Mesothelial cell of epicardium (in vitro differentiated cells): ENCODE results near the gene MICAL2. TPM values are rescaled to one million over a fixed set of nuclear protein-coding genes. Genes with fewer than 3 reads are reported as not detected.

Experiments
- DNase-seq, 2 experiments: peaks; one replicate each; pipeline ENCODE4 v3.0.0; 2021; ENCODE audit warnings: low spot score in 2 of 2; ENCODE audit not compliant: unreplicated experiment in 2 of 2
- H3K27ac Mint-ChIP-seq: 2 replicates; pipeline ENCODE4 v1.8.0; 2021; ENCODE audit warnings: mixed read lengths
- H3K27me3 Mint-ChIP-seq: 2 replicates; pipeline ENCODE4 v1.8.0; 2021; ENCODE audit warnings: low read depth, mixed read lengths
- H3K36me3 Mint-ChIP-seq: 2 replicates; pipeline ENCODE4 v1.8.0; 2021; ENCODE audit warnings: mixed read lengths
- H3K4me1 Mint-ChIP-seq: 2 replicates; pipeline ENCODE4 v1.8.0; 2021; ENCODE audit warnings: mixed read lengths
- H3K4me3 Mint-ChIP-seq: 2 replicates; pipeline ENCODE4 v1.8.0; 2021; ENCODE audit warnings: mild to moderate bottlenecking, moderate library complexity, mixed read lengths
- H3K9me3 Mint-ChIP-seq: 2 replicates; pipeline ENCODE4 v1.8.0; 2021; ENCODE audit warnings: mixed read lengths
- total RNA-seq: library from RNA; stranded (reverse); gene quantifications from 3 replicates; pipeline ENCODE4 v1.2.1, GENCODE V29; 2021
- TF ChIP-seq, protein P1 (sequence below): fragments of 200-600 bp; sonication (generic); IDR thresholded peaks from one replicate; pipeline ENCODE4 v1.5.0; 2021; ENCODE audit warnings: antibody characterized with exemption; ENCODE audit not compliant: unreplicated experiment

Gene MICAL2
- total RNA-seq, 1 donor from 2014 or later: 15.0 TPM

DNA sequence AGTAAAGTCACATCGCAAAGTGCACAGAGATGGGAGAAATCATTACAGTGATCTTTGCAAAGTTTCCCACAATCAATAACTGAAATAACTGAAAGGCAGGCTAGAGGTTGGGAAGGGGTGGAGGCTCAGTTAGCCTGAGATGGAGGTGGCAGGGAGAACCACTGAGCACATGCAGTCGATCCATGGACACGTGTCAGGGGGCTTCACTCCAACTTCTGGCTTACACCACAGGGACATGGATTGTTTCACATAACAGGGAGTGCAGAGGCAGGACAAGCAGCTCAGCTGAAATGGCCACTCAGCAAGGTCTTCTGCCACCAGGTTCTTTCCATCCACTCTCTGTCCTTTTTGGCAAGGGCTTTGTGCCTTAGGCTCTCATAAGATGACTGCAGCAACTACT, 35.1 kb upstream of the MICAL2 start:
- Mint-ChIP-seq H3K27me3 (peaks cover 29% of the 10 kb centered on the region), H3K4me1 (peaks cover 4% of the 10 kb centered on the region), H3K27ac (no peak overlapping the region), H3K4me3 (no peak overlapping the region), H3K9me3 (no peaks in the 10 kb centered on the region), H3K36me3 (no peaks in the 10 kb centered on the region)
- TF ChIP-seq, protein P1, sequence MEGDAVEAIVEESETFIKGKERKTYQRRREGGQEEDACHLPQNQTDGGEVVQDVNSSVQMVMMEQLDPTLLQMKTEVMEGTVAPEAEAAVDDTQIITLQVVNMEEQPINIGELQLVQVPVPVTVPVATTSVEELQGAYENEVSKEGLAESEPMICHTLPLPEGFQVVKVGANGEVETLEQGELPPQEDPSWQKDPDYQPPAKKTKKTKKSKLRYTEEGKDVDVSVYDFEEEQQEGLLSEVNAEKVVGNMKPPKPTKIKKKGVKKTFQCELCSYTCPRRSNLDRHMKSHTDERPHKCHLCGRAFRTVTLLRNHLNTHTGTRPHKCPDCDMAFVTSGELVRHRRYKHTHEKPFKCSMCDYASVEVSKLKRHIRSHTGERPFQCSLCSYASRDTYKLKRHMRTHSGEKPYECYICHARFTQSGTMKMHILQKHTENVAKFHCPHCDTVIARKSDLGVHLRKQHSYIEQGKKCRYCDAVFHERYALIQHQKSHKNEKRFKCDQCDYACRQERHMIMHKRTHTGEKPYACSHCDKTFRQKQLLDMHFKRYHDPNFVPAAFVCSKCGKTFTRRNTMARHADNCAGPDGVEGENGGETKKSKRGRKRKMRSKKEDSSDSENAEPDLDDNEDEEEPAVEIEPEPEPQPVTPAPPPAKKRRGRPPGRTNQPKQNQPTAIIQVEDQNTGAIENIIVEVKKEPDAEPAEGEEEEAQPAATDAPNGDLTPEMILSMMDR: no peak
- no peak for DNase-seq

DNA sequence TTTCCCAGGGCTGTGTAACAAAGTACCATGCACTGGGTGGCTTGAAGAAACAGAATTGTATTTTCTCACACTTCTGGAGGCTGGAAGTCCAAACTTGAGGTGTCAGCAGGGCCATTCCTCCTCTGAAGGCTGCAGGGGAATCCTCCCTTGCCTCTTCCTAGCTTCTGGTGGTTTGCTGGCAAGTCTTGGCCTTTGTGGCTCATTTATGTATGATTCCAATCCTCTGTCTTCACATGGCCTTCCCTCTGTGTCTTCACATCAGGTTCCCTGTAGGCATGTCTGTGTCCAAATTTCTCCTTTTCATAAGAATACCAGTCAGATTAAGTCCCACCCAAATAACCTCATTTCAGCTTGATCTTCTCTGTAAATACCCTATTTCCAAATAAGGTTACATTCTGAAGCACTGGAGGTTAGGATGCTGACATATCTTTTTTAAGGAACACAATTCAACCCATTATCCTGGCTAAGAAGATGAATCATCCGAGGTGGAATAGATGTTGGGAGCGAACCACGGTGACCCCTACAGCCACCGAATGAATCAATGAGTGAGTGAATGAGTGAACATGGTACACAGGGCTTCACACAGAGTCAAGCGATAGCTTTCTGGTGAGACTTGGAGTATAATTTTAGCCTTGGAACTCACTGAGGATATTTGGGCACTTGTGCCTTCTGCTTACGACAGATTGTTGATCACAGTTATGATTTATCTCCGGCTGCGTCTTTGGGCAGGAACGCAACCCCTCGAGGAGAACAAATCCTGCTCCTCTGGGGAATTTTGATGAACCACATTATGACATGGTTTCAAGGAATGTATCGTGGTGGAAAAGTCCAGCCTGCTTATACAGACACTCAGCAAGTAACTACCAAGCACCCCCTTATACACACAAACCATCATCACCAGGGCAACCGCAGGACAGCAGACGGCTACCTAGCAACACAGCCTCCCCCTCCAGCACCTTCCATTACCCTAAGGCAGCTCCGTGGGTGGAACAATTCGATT, 34.3 kb upstream of the MICAL2 start:
- Mint-ChIP-seq H3K27ac (no peak overlapping the region), H3K4me1 (peaks cover 6% of the 10 kb centered on the region), H3K27me3 (peaks cover 29% of the 10 kb centered on the region), H3K36me3 (no peaks in the 10 kb centered on the region), H3K9me3 (no peaks in the 10 kb centered on the region), H3K4me3 (no peak overlapping the region)
- TF ChIP-seq, protein P1: no peak
- DNase-seq: no peak

DNA sequence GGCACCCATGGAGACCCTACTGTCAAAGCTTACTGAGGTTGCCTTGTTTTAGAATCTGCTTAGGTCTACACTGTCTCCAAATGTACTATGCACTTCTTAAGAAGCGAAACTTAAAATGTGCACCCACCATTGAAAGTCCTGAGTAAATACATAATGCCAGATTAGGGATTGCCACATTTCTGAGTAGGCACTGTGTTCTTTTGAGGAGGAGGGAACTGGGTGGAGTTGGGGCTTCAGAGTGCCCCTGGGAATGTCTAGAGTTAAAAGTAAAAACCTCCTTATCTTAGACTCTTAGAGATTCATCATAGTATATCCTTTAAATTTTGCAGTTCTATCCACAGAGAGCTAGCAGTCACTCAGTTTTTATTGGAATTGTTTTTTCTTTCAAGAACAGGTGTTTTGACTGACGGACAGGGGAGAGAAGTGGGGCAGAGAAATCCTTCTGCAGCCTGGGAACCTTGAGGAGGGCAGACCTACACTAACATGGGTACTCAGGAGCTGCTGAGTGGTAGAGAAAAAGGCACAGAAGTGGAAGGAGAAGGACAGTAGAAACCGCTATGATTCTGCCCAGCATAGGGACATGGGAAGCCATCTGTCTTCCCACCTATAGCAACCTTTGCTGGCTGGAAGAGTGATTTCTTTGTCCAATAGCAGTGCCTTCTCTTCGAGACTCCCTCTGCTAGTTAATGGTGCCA, 33.4 kb upstream of the MICAL2 start:
- TF ChIP-seq, protein P1: no peak
- Mint-ChIP-seq H3K27me3 (peaks cover 23% of the 10 kb centered on the region), H3K27ac (no peak overlapping the region), H3K9me3 (no peaks in the 10 kb centered on the region), H3K4me3 (no peak overlapping the region), H3K4me1 (peaks cover 6% of the 10 kb centered on the region), H3K36me3 (no peaks in the 10 kb centered on the region)
- DNase-seq: no peak

DNA sequence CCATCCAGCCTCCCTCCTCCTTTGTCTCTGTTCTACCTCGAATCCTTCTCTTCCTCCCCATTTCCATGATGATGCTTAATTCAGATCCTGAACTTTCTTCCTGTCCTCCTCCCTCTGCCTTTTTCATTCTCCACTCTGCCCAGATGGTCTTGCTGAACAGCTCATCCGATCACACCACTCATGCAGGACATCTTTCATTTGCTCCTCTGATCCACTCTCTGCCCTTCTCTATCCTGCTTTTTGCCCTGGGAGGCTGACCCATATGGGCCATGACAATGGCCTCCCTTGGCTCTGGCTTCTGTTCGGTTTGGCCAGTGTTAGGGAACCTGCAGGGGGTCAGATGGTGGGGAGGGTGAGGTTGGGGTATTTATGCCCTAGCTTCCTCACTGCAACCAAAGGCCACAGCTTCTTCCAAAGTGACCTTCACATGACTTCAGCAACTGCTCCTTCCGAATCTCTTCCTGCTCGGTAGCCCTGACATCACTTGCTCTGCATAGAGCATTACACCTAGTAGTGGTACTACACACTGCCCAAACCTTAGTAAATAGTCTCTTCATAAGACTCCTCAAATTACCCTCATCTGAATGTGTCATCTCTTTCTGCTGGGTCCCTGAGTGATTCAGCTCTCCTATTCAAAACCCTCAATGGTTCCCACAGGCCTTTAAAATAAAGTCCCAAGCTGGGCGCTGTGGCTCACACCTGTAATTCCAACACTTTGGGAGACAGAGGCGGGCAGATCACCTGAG, 32.7 kb upstream of the MICAL2 start:
- H3K4me1 Mint-ChIP-seq: peaks cover 6% of the 10 kb centered on the region
- H3K27me3 Mint-ChIP-seq: peaks cover 18% of the 10 kb centered on the region
- no peaks in the 10 kb centered on the region for H3K36me3 Mint-ChIP-seq
- no peak overlapping the region for H3K27ac Mint-ChIP-seq
- no peaks in the 10 kb centered on the region for H3K9me3 Mint-ChIP-seq
- no peak overlapping the region for H3K4me3 Mint-ChIP-seq
- no peak for DNase-seq
- TF ChIP-seq, protein P1: no peak

DNA sequence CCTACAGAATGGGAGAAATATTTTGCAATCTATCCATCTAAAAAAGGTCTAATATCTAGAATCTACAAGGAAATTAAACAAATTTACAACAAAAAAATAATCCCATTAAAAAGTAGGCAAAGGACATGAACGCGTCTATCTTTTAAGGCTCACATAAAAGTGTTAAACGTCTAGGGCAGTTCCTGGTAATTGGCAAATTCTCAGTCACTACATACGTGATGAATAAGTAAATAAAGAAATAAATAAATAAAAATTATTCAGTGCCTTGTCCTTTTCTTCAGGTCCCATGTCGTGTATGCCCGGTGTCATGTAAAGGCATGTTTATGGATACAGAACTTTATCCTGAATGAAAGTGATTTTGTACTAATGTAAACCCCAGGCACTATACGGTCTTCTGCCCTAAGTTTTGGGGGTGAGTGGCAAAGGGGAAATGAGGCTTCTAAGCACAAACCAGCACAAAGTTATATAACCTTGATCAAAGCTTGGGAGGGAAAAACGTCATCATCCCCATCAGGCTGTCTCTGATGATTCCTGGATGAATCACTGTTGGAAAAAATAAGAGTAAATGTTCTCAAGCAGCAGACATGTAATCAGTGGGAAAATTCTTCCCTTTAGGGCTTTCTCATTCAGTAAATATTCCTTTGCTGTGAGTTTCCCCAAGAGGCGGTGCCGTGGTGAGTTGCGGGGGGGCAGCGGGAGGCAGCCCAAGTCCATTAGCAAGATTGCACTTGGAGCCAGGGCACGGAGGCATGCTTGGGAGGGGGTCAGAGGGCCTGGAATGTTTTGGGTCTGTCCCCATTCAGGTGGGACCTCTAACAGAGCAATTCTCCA, 30.4 kb upstream of the MICAL2 start:
- no peak overlapping the region for H3K4me3 Mint-ChIP-seq
- H3K27ac Mint-ChIP-seq: no peak overlapping the region
- peaks cover 2% of the 10 kb centered on the region for H3K27me3 Mint-ChIP-seq
- H3K4me1 Mint-ChIP-seq: peaks cover 6% of the 10 kb centered on the region
- no peaks in the 10 kb centered on the region for H3K9me3 Mint-ChIP-seq
- TF ChIP-seq, protein P1: no peak
- no peaks in the 10 kb centered on the region for H3K36me3 Mint-ChIP-seq
- DNase-seq: no peak
